ENCODE results near the gene PNLIPRP1.

- TF ChIP-seq CTCF (optimal IDR thresholded peaks at IDR 0.05 in 1 of 3, IDR thresholded peaks at IDR 0.05 in 1 of 3, conservative IDR thresholded peaks at IDR 0.05 in 1 of 3; ENCODE audit: extremely low read depth in 1 of 3, insufficient read depth in 2 of 3, low read length in 3 of 3) (no peak), EZH2 (IDR thresholded peaks at IDR 0.05; ENCODE audit: low read length) (no peak)
These were observed at the start of gene PNLIPRP1 for GRCh38 chr10:116590590-116591444.

All from keratinocyte (primary cell).